DMS79 (cell line): Measurements from ENCODE around the gene PWP2.
"Not testable (repeated sequence)": the region's sequence is repeated elsewhere in the genome, so short reads cannot be mapped to it uniquely, and the experiment has no call there.

Source experiments
- DNase-seq: peaks from one replicate; lab custom pipeline; 2025; lab: John Stamatoyannopoulos, UW

Gene PWP2

DNA sequence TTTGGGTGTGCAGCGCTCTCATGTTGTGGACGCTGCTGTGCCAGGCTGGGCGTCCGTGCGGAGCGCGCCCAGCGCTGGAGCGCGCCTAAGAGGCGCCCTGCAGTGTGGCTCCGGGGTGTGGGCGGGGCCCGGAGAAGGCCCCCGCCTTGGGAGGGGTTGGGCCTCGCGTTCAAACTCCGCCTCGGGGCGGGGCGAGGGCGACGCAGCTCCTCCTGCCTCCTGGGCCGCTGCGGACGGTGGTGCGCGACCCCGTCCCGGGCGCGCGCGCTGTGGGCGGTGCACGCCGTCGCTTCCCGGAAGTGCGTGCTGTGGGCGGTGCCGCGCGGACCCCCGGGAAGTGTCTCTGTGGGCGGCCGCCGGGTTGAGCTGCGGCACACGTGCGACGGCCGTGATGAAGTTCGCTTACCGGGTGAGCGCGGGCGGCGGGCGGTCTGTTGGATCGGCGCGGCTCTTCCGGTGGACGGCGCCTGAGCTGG lies at the start of gene PWP2:
PWP2 (plus strand) TSS at position 374 of the 476 bp plus-strand sequence; CDS start at position 392, 18 bp downstream.
- DNase-seq = not testable (repeated sequence)

GRCh38 chr21:44057960-44058651 lies 49.1 kb upstream of the PWP2 start:
- no peak for DNase-seq

GRCh38 chr21:44058652-44058964 lies 48.6 kb upstream of the PWP2 start:
- DNase-seq = no peak

- no peak for DNase-seq
These were observed 48.2 kb upstream of the PWP2 start for GRCh38 chr21:44058981-44059380.

GRCh38 chr21:44059710-44060109 lies 47.5 kb upstream of the PWP2 start:
- DNase-seq = peak; percentile 97

- DNase-seq = no peak
These were observed 44.8 kb upstream of the PWP2 start for GRCh38 chr21:44062380-44062779.

GRCh38 chr21:44063151-44063912 lies 43.9 kb upstream of the PWP2 start:
- no peak for DNase-seq

- no peak for DNase-seq
These were observed 42.3 kb upstream of the PWP2 start for GRCh38 chr21:44064852-44065403.

DNA sequence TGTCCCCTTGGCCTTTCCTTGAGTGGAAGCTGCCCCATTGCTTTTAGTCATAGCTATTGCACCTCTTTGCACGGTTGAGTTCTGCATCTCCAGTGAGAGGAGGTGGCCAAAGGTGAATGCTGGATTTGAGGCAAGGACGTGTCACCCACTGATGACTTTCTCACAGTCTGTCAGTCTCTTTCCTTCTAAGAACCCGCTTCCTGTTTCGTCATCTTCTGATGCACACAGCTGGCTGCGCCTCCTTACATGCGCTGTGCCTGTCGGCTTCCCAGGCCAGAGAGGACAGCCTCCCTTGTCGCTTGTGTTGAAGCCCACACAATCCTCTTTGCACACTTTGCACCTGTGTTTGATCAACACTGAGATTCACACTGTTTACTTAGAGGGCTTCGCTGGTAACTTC lies 41.8 kb upstream of the PWP2 start:
- DNase-seq = no peak

DNA sequence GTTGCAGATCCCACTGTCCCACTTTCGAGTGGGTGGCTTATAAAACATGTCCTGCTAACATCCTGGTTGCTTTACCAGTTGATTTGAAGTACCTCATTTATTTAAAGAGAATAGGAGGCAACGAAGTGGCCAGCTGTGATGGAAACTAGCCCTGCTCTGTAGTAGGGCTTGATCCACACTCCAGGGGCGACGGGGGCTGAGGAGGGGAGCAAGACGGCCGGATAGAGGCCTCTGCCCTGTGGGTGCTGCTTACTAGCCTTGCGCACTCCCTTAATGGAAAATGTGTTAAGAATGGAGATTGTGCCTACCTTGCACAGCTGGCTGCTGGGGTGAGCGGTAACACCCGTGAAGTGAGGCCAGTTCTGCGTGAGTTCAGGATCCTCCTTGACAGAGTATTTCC lies 41.1 kb upstream of the PWP2 start:
- no peak for DNase-seq

DNA sequence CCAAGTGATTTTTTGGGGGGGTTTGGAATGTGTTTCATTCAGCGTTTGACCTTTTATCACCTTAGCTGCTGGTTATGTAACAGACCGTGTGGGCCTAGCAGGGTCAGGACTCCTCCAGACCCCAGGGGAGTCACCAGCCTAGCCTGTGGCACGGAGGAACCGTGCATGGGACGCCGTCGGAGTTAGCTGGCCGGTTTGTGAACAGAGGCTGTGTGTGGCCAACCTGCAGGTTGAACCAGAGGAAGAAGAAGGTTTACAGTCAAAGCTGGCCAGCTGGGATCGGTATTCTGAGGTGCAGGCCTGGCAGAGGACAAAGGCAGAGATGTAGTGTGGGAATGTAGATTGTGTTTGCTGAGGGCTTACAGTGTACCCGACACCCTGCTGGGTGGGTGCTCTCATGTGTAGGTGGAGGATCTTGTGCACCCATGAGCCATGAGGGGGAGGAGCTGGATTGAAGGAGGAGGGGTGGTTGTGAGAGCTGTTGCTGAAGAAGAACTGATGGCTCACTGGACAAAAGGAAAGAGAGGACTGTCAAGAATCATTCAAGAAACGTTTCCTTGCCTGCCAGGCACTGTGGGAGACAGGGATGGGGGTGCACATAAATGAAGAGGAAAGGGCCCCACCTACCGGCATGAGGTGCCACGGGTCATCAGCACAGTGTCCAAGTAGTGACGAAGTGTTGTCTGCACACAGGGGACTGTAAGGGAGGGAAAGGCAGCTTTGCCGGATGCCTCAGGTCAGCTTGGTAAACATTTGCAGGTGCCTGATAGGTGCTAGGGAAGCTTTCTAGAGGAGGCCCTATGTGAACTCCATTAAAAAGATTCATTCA lies 40.0 kb upstream of the PWP2 start:
- DNase-seq = no peak

DNA sequence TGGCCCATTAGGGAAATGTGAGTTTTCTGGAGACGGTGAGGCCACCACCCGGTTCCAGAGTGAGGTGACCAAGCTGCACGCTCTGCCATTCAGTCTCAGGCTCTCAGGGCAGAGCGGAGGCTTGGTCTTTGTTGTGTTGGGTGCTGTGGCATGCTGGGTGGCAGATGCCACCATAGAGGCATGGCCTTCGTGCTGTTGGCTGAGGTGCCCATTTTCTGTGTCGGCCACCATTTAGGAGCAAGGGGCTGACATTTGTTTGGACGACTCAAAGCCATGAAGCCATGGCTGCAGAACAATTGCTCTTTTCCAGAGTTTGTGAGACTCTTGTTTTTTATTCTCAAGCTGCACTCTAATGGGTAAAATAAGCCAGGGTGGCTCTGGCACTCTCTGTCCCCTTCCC lies 36.8 kb upstream of the PWP2 start:
- no peak for DNase-seq

GRCh38 chr21:44071359-44072104 lies 35.7 kb upstream of the PWP2 start:
- DNase-seq = no peak

DNA sequence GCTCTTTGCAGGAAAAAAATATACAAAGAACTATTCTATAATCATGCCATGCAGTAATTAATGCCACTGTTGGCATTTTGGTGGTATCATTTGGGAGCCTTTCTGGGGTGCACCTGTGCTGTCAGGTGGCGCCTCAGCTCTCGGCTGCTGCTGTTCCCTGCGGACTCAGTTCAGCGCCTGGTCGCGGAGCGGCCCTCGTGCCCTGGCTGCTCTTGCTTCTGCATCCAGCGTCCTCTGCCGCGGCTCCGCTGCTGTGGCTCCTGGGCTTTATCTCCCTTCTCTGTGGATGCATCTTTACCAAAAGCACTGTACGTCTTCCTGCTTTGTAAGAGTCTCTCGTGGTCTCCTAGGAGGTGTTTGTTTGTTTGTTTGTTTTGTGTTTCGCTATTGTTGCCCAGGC lies 35.1 kb upstream of the PWP2 start:
- no peak for DNase-seq

DNA sequence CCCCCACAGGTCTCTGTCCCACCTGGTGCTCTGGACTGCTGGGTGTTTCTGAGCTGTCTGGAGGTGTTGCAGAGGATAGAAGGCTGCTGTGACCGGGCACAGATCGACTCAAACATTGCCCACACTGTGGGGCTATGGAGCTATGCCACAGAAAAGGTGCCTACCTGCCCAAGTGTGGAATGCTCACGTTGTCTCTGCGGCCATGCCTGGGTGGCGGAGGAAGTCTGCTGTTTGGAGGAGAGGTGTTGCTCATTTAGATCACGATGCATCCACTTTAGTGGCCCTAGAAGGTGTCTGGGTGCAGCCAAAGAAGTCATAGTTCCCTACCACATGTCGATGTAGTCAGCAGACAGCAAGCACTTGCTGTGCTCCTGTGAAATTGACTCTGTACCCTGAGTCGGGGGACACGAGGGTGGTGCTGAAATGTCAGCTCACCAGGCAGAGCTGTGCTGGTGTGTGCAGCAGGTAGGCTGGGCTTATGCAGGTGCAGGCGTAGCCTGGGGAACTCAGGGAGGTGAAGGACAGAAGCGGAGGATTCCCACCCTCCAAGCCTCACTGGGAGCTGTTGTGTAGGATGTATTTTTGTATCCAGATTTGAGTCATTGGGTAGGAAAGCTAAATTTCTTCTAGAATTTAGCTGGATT lies 32.8 kb upstream of the PWP2 start:
- no peak for DNase-seq

GRCh38 chr21:44076316-44076715 lies 30.9 kb upstream of the PWP2 start:
- no peak for DNase-seq

DNA sequence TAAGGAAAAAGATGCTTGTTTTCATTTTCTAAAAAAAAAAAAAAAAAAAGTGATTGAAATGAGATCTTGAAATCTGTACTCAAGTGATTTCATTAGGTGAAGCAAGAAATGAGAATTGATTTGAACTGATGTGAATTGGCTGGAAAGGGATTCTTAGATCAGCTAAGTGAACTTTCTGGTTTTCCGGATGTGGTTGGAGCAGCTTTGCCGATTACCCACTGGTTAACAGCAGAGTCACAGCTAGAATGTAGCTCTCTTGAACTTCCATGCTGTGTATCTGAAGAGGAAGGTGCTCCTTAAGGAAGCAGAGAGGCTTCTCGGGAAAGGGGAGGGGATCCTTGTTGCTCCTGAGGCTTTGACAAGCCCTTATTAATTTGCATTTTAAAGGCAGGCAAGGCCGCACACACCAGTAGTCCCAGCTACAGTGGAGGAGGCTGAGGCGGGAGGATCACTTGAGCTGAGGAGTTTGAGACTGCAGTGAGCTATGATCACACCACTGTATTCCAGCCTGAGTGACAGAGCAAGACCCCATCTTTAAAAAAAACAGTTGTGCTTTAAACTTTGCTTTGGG lies 28.7 kb upstream of the PWP2 start:
- no peak for DNase-seq

DNA sequence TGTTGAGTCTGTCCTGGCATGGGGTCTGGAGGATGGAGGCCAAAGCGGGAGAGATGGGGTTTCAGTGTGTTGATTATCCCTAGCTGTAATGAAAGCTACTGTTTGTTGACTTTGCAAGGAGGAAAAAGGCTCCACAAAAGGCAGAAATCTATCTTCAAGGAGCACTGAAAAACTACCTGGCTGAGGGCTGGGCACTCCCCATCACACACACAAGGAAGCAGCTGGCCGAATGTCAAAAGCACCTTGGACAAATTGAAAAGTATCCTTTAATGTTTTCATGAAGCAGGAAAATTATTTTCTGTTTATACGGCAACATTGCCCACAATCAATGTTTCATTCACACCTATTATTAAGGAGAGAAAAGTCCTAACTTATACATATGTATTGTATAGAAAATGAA lies 27.8 kb upstream of the PWP2 start:
- peak; percentile 38 for DNase-seq

DNA sequence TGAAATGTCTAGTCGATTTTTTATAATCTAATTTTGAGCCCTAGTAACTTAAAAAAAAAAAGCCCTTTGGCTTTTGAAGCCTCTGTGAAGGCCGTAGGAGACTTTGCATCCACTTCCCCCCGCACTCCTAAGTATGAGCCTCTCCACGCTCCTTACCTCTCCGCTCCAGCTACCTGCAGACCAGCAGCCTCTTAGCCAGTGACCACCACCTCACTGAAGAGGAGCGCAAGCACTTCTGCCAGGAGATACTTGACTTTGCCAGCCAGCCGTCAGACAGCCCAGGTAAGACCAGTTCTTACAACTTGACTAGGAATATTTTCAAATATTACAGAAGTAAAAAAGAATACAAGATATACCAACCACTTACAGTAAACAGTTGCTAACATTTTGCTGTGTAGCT lies 27.4 kb upstream of the PWP2 start:
- DNase-seq = peak; percentile 73

- DNase-seq = no peak
These were observed 24.4 kb upstream of the PWP2 start for GRCh38 chr21:44082648-44083440.
